HepG2 (cell line): ENCODE data around the gene MGAT2. TPM values are rescaled to one million over a fixed set of nuclear protein-coding genes. Genes with fewer than 3 reads are reported as not detected.

Source experiments
- AHR ChIP-seq: IDR thresholded peaks from 2 replicates; pipeline ENCODE4 v1.6.1; 2018; ENCODE audit warnings: missing genetic modification reagents, missing compliant biosample characterization
- ARID2 ChIP-seq: sonication (generic); formaldehyde crosslinking; IDR thresholded peaks from 2 replicates; pipeline ENCODE4 v1.8.1; 2022; ENCODE audit warnings: mild to moderate bottlenecking, missing genetic modification reagents, borderline replicate concordance
- ATF2 ChIP-seq: sonication (generic); formaldehyde crosslinking; IDR thresholded peaks from 2 replicates; pipeline ENCODE4 v1.4.0; 2020; ENCODE audit warnings: missing genetic modification reagents
- DZIP1 ChIP-seq: sonication (generic); formaldehyde crosslinking; IDR thresholded peaks from 2 replicates; pipeline ENCODE4 v1.5.0; 2020; ENCODE audit warnings: mild to moderate bottlenecking, missing genetic modification reagents
- ETV5 ChIP-seq: IDR thresholded peaks from 2 replicates; pipeline ENCODE4 v1.6.1; 2018; ENCODE audit warnings: missing biosample characterization, missing genetic modification reagents, inconsistent platforms, borderline replicate concordance
- FOSL1 ChIP-seq: sonication (generic); formaldehyde crosslinking; IDR thresholded peaks from 2 replicates; pipeline ENCODE4 v1.9.0; 2021; ENCODE audit warnings: missing genetic modification reagents, borderline replicate concordance
- FOXC1 ChIP-seq: sonication (generic); formaldehyde crosslinking; IDR thresholded peaks from 2 replicates; pipeline ENCODE4 v1.8.0; 2022; ENCODE audit warnings: mild to moderate bottlenecking, missing genetic modification reagents, borderline replicate concordance
- FOXO1 ChIP-seq: sonication (generic); formaldehyde crosslinking; IDR thresholded peaks from 2 replicates; pipeline ENCODE4 v1.4.0; 2020; ENCODE audit warnings: missing genetic modification reagents
- GZF1 ChIP-seq: sonication (generic); formaldehyde crosslinking; IDR thresholded peaks from 2 replicates; pipeline ENCODE4 v1.5.1; 2020; ENCODE audit warnings: mild to moderate bottlenecking, missing genetic modification reagents
- KDM1A ChIP-seq: IDR thresholded peaks from 2 replicates; pipeline ENCODE4 v1.6.1; 2016; ENCODE audit warnings: missing compliant biosample characterization
- NFIC ChIP-seq: IDR thresholded peaks from 2 replicates; pipeline ENCODE4 v1.6.1; 2012; ENCODE audit warnings: mild to moderate bottlenecking, low read length, inconsistent platforms
- NONO ChIP-seq, 2 experiments: fragments of 450-650 bp in 1 of 2; sonication (generic) in 1 of 2; formaldehyde crosslinking in 1 of 2; IDR thresholded peaks in 1 of 2; conservative IDR thresholded peaks in 1 of 2; 2 replicates each; pipeline versions ENCODE4 v1.6.1 to v1.8.0; 2017 to 2022; ENCODE audit warnings: mild to moderate bottlenecking in 1 of 2, missing genetic modification reagents in 1 of 2, moderate library complexity in 1 of 2
- SRSF4 ChIP-seq: fragments of 200-400 bp; formaldehyde crosslinking; IDR thresholded peaks from one replicate; pipeline ENCODE4 v1.6.1; 2018; ENCODE audit warnings: mild to moderate bottlenecking, low read depth, low read length, moderate library complexity; ENCODE audit not compliant: poor library complexity, severe bottlenecking
- SRSF9 ChIP-seq: fragments of 200-400 bp; formaldehyde crosslinking; IDR thresholded peaks from 2 replicates; pipeline ENCODE4 v1.6.1; 2018; ENCODE audit warnings: borderline replicate concordance, mild to moderate bottlenecking, low read depth, low read length; ENCODE audit not compliant: insufficient read depth, poor library complexity, severe bottlenecking
- ZNF430 ChIP-seq: sonication (generic); formaldehyde crosslinking; IDR thresholded peaks from 2 replicates; pipeline ENCODE4 v1.9.0; 2021; ENCODE audit warnings: mild to moderate bottlenecking, missing genetic modification reagents
- ZNF550 ChIP-seq: sonication (generic); formaldehyde crosslinking; IDR thresholded peaks from 2 replicates; pipeline ENCODE4 v1.4.0; 2020; ENCODE audit warnings: mild to moderate bottlenecking, missing genetic modification reagents, borderline replicate concordance
- ZNF704 ChIP-seq: sonication (generic); formaldehyde crosslinking; IDR thresholded peaks from 2 replicates; pipeline ENCODE4 v1.8.1; 2023; ENCODE audit warnings: mild to moderate bottlenecking, inconsistent platforms, moderate library complexity, missing genetic modification reagents, borderline replicate concordance
- ZNF770 ChIP-seq: sonication (generic); formaldehyde crosslinking; IDR thresholded peaks from 2 replicates; pipeline ENCODE4 v1.5.0; 2020; ENCODE audit warnings: mild to moderate bottlenecking, missing genetic modification reagents
- polyA plus RNA-seq, 8 experiments: library from polyadenylated mRNA; depleted of rRNA in 3 of 8; stranded (reverse) in 7 of 8; unstranded in 1 of 8; fragments of >200 nt; fragmentation: Illumina TruSeq in 4 of 8; extraction: Trizol in 4 of 8; gene quantifications; 2 replicates each; pipeline versions ENCODE4 v1.2.1 to v1.2.3, GENCODE V29; 2011 to 2016; ENCODE audit warnings: low read depth in 4 of 8, missing spikeins in 1 of 8, mixed read lengths in 1 of 8; ENCODE audit not compliant: insufficient read depth in 1 of 8
- total RNA-seq, 5 experiments: library from RNA; depleted of rRNA; stranded (reverse); fragments of >200 nt; fragmentation: Illumina TruSeq; extraction: Trizol; gene quantifications; 2 replicates each; pipeline ENCODE4 v1.2.3, GENCODE V29; 2016; ENCODE audit warnings: low read depth in 1 of 5

The MGAT2 gene
- total and polyA plus RNA-seq, 2 of the 13 experiments (the other 11 are each of a cell fraction or from before 2014, with no cell fraction given): 12.9 to 51.9 TPM

DNA sequence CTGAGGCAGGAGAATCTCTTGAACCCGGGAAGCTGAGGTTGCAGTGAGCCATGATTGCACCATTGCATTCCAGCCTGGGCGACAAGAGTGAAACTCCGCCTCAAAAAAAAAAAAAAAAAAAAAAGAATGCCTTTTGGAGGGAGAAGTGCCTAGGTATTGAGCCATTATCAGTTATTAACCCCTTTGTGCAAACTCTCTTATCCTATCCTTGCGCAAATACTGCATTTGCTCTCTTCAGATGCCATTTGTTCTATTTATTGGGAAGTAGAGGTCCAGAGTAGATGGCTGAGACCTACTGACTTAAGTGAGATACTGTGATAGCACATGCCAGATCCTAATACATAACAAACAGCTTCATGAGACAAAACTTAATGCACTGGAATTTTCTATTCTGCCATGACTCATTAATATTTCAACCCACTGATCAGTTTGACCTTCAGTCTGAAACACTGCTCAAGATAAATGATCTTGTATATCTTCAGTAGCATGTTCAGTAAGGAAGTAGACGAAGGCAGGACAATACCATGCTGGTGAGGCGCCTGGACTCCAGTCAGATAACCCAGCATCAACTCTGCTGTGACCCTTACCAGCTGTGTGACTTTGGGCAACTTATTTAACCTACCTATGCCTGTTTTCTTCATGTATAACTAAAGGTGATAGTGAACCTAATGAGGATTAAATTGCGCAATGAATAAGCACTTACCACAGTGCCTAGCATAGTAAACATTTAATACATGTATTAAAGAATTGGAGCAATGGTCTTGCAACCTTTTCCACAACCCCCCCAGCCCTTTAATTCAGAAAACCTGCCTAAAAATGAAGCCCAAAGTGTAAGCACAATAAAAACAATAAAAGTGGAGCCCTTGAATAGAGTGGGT, 20.2 kb downstream of the MGAT2 start (continued):
- TF ChIP-seq ETV5 (CRISPR knock-in tag): no peak
- 0 out of 2 replicates have a peak, but pooled peaks have one; percentile 15 for TF ChIP-seq ZNF430 (CRISPR knock-in tag)
- TF ChIP-seq ZNF770: peak; percentile 53; the same call in 1 of the 2 replicates
- no peak for TF ChIP-seq GZF1 (CRISPR knock-in tag)
- TF ChIP-seq FOXO1: no peak
- no peak for TF ChIP-seq AHR (CRISPR knock-in tag)
- no peak for TF ChIP-seq NONO (IDR thresholded peaks at IDR 0.05)
- no peak for TF ChIP-seq NONO (CRISPR knock-in tag; conservative IDR thresholded peaks at IDR 0.05)
- no peak for TF ChIP-seq SRSF9
- no peak for TF ChIP-seq ARID2 (CRISPR knock-in tag)
- TF ChIP-seq ZNF550: no peak
- TF ChIP-seq FOSL1 (CRISPR knock-in tag): no peak
- TF ChIP-seq FOXC1 (CRISPR knock-in tag): no peak
- no peak for TF ChIP-seq NFIC
- TF ChIP-seq DZIP1: no peak
- TF ChIP-seq ZNF704 (CRISPR knock-in tag): no peak
- TF ChIP-seq KDM1A (CRISPR knock-in tag): no peak
- TF ChIP-seq SRSF4: no peak
- no peak for TF ChIP-seq ATF2 (CRISPR knock-in tag)
